BLaER1 treated with 17β-estradiol and CSF1 and Interleukin-3, amounts not matched to agents 10 nM and 100 nM (cell line): ENCODE measurements around the gene SLAMF8.
A peak's percentile ranks its signal among the peaks of the same experiment; 100 is the strongest.

ENCODE experiments used
- H3K27ac ChIP-seq, 11 experiments: shearing (Covaris generic); formaldehyde crosslinking; 2 replicates each; pipeline ENCODE4 v1.8.1; 2022
- H3K27me3 ChIP-seq, 11 experiments: shearing (Covaris generic); formaldehyde crosslinking; 2 replicates each; pipeline ENCODE4 v1.8.1; 2022
- H3K36me3 ChIP-seq, 11 experiments: shearing (Covaris generic); formaldehyde crosslinking; 2 replicates each; pipeline ENCODE4 v1.8.1; 2022
- H3K4me1 ChIP-seq, 10 experiments: shearing (Covaris generic); formaldehyde crosslinking; 2 replicates each; pipeline ENCODE4 v1.8.1; 2022
- H3K4me2 ChIP-seq, 11 experiments: shearing (Covaris generic); formaldehyde crosslinking; 2 replicates each; pipeline ENCODE4 v1.8.1; 2022
- H3K4me3 ChIP-seq, 10 experiments: shearing (Covaris generic); formaldehyde crosslinking; 2 replicates each; pipeline ENCODE4 v1.8.1; 2022
- H3K9ac ChIP-seq, 11 experiments: shearing (Covaris generic); formaldehyde crosslinking; 2 replicates each; pipeline ENCODE4 v1.8.1; 2022
- H3K9me3 ChIP-seq, 11 experiments: shearing (Covaris generic); formaldehyde crosslinking; replicated peaks in 1 of 11; 2 replicates each; pipeline ENCODE4 v1.8.1; 2022
- H4K20me1 ChIP-seq, 11 experiments: shearing (Covaris generic); formaldehyde crosslinking; 2 replicates each; pipeline ENCODE4 v1.8.1; 2022
- Cebpa-rat ChIP-seq, 11 experiments: shearing (Covaris generic); IDR thresholded peaks; 2 replicates each; pipeline ENCODE4 v1.8.1; 2022

Gene SLAMF8

GRCh38 chr1:159790237-159790917 lies 36.3 kb upstream of the SLAMF8 start:
- H3K4me1 ChIP-seq = 0 out of 20 replicates have a peak, but pooled peaks cover 0 to 7% (median 0%) of the 10 kb centered on the region in 10 experiments
- no peak overlapping the region for H3K27ac ChIP-seq
- H3K27me3 ChIP-seq = no peaks in the 10 kb centered on the region
- H3K4me3 ChIP-seq = no peak overlapping the region
- no peaks in the 10 kb centered on the region for H4K20me1 ChIP-seq
- H3K9me3 ChIP-seq = no peaks in the 10 kb centered on the region
- no peak overlapping the region for H3K9ac ChIP-seq
- no peak for TF ChIP-seq Cebpa-rat (IDR thresholded peaks at IDR 0.05)
- H3K4me2 ChIP-seq = no peak overlapping the region
- 0 out of 22 replicates have a peak, but pooled peaks cover 0 to 6% (median 0%) of the 10 kb centered on the region in 11 experiments for H3K36me3 ChIP-seq

- no peaks in the 10 kb centered on the region for H4K20me1 ChIP-seq
- H3K4me1 ChIP-seq = 0 out of 20 replicates have a peak, but pooled peaks cover 0 to 7% (median 0%) of the 10 kb centered on the region in 10 experiments
Measured at GRCh38 chr1:159791031-159791430, 35.6 kb upstream of the SLAMF8 start.

GRCh38 chr1:159791461-159791860 lies 35.2 kb upstream of the SLAMF8 start:
- H3K27ac ChIP-seq = no peak overlapping the region
- H3K9me3 ChIP-seq = no peaks in the 10 kb centered on the region
- no peak overlapping the region for H3K9ac ChIP-seq
- 0 out of 22 replicates have a peak, but pooled peaks cover 0 to 13% (median 0%) of the 10 kb centered on the region in 11 experiments for H3K36me3 ChIP-seq
- no peak overlapping the region for H3K4me3 ChIP-seq
- TF ChIP-seq Cebpa-rat (IDR thresholded peaks at IDR 0.05) = no peak
- H4K20me1 ChIP-seq = no peaks in the 10 kb centered on the region
- no peak overlapping the region for H3K4me2 ChIP-seq
- H3K27me3 ChIP-seq = no peaks in the 10 kb centered on the region
- H3K4me1 ChIP-seq = 0 out of 20 replicates have a peak, but pooled peaks cover 0 to 7% (median 0%) of the 10 kb centered on the region in 10 experiments

More at GRCh38 chr1:159791031-159791430, 35.6 kb upstream of the SLAMF8 start:
- no peaks in the 10 kb centered on the region for H3K27me3 ChIP-seq
- no peak overlapping the region for H3K9ac ChIP-seq
- no peak overlapping the region for H3K4me2 ChIP-seq
- H3K36me3 ChIP-seq = 0 out of 22 replicates have a peak, but pooled peaks cover 0 to 12% (median 0%) of the 10 kb centered on the region in 11 experiments
- TF ChIP-seq Cebpa-rat (IDR thresholded peaks at IDR 0.05) = no peak
- H3K9me3 ChIP-seq = no peaks in the 10 kb centered on the region
- H3K27ac ChIP-seq = no peak overlapping the region
- no peak overlapping the region for H3K4me3 ChIP-seq

- 0 out of 22 replicates have a peak, but pooled peaks cover 0 to 13% (median 0%) of the 10 kb centered on the region in 11 experiments for H3K36me3 ChIP-seq
- H3K9me3 ChIP-seq = no peaks in the 10 kb centered on the region
- H3K4me1 ChIP-seq = peaks cover 18 to 26% (median 20%) of the 10 kb centered on the region in 10 experiments
- no peak overlapping the region for H3K4me3 ChIP-seq
- no peak overlapping the region for H3K9ac ChIP-seq
- no peak overlapping the region for H3K4me2 ChIP-seq
- H3K27me3 ChIP-seq = no peaks in the 10 kb centered on the region
- no peak overlapping the region for H3K27ac ChIP-seq
- no peak for TF ChIP-seq Cebpa-rat (IDR thresholded peaks at IDR 0.05)
- H4K20me1 ChIP-seq = no peaks in the 10 kb centered on the region; a peak in 1 of 22 replicates
Measured at GRCh38 chr1:159795534-159795933, 31.1 kb upstream of the SLAMF8 start.

GRCh38 chr1:159798893-159799292 lies 27.8 kb upstream of the SLAMF8 start:
- no peaks in the 10 kb centered on the region for H3K9me3 ChIP-seq
- H3K27ac ChIP-seq = peak overlapping the region in 2 of 11 experiments; percentile 39 to 41; a peak in 3 of 22 replicates
- peak overlapping the region; percentile 60 to 83 (median 74); a peak in 21 of 22 replicates for H3K4me2 ChIP-seq
- 0 out of 22 replicates have a peak, but pooled peaks cover 0 to 13% (median 0%) of the 10 kb centered on the region in 11 experiments for H3K36me3 ChIP-seq
- 0 out of 22 replicates have a peak overlapping the region, but pooled peaks of 1 of the 11 experiments have one; percentile 13 for H3K9ac ChIP-seq
- no peaks in the 10 kb centered on the region for H3K27me3 ChIP-seq
- no peaks in the 10 kb centered on the region; a peak in 1 of 22 replicates for H4K20me1 ChIP-seq
- peaks cover 23 to 53% (median 36%) of the 10 kb centered on the region in 10 experiments for H3K4me1 ChIP-seq
- no peak for TF ChIP-seq Cebpa-rat (IDR thresholded peaks at IDR 0.05)
- H3K4me3 ChIP-seq = no peak overlapping the region

GRCh38 chr1:159799446-159799985 lies 27.2 kb upstream of the SLAMF8 start:
- no peak for TF ChIP-seq Cebpa-rat (IDR thresholded peaks at IDR 0.05)
- H3K4me2 ChIP-seq = peak overlapping the region; percentile 60 to 83 (median 74)
- H4K20me1 ChIP-seq = no peaks in the 10 kb centered on the region; a peak in 1 of 22 replicates
- H3K4me3 ChIP-seq = no peak overlapping the region
- 0 out of 22 replicates have a peak, but pooled peaks cover 0 to 11% (median 0%) of the 10 kb centered on the region in 11 experiments for H3K36me3 ChIP-seq
- H3K9me3 ChIP-seq = no peaks in the 10 kb centered on the region
- peaks cover 23 to 58% (median 36%) of the 10 kb centered on the region in 10 experiments for H3K4me1 ChIP-seq
- 0 out of 22 replicates have a peak overlapping the region, but pooled peaks of 1 of the 11 experiments have one; percentile 13 for H3K9ac ChIP-seq
- no peaks in the 10 kb centered on the region for H3K27me3 ChIP-seq
- peak overlapping the region in 5 of 11 experiments; percentile 7 to 41 (median 30); a peak in 6 of 22 replicates for H3K27ac ChIP-seq

- Histone ChIP-seq H3K9ac (no peak overlapping the region), H3K27me3 (no peaks in the 10 kb centered on the region), H3K4me1 (peaks cover 23 to 60% (median 36%) of the 10 kb centered on the region in 10 experiments), H3K4me2 (peak overlapping the region; percentile 60 to 83 (median 74)), H3K4me3 (no peak overlapping the region), H3K9me3 (no peaks in the 10 kb centered on the region), H3K27ac (peak overlapping the region in 5 of 11 experiments; percentile 7 to 41 (median 30); a peak in 4 of 22 replicates), H4K20me1 (no peaks in the 10 kb centered on the region; a peak in 1 of 22 replicates), H3K36me3 (0 out of 22 replicates have a peak, but pooled peaks cover 0 to 7% (median 0%) of the 10 kb centered on the region in 11 experiments)
- no peak for TF ChIP-seq Cebpa-rat (IDR thresholded peaks at IDR 0.05)
Measured at GRCh38 chr1:159800177-159800930, 26.3 kb upstream of the SLAMF8 start.

- H3K9ac ChIP-seq = no peak within 1 kb of the TSS
- no peak within 1 kb of the TSS for H3K27ac ChIP-seq
- H3K4me3 ChIP-seq = no peak within 1 kb of the TSS
- no peaks in the 10 kb centered on the region for H3K9me3 ChIP-seq
- H3K4me2 ChIP-seq = peak within 1 kb of the TSS in 10 of 11 experiments; percentile 60 to 83 (median 76); a peak in 16 of 22 replicates
- H3K36me3 ChIP-seq = no peaks in the 10 kb centered on the region
- no peaks in the 10 kb centered on the region; a peak in 2 of 22 replicates for H4K20me1 ChIP-seq
- no peak for TF ChIP-seq Cebpa-rat (IDR thresholded peaks at IDR 0.05)
- no peaks in the 10 kb centered on the region for H3K27me3 ChIP-seq
- peaks cover 23 to 65% (median 36%) of the 10 kb centered on the region in 10 experiments for H3K4me1 ChIP-seq
Measured at GRCh38 chr1:159802111-159802510, 24.6 kb upstream of the SLAMF8 start, which contains the start of gene FCRL6. FCRL6 (plus strand) TSS chr1:159802360; CDS start chr1:159802425, 65 bp downstream.
